ENCODE results near the gene TMTC4.
"Not testable (repeated sequence)": the region's sequence is repeated elsewhere in the genome, so short reads cannot be mapped to it uniquely, and the experiment has no call there.

TMTC4 gene

GRCh38 chr13:100580045-100580444 is 94.5 kb downstream of the TMTC4 start:
- DNase-seq, result no peak

GRCh38 chr13:100577239-100577638 is 97.4 kb downstream of the TMTC4 start:
- not testable (repeated sequence) for DNase-seq

DNA sequence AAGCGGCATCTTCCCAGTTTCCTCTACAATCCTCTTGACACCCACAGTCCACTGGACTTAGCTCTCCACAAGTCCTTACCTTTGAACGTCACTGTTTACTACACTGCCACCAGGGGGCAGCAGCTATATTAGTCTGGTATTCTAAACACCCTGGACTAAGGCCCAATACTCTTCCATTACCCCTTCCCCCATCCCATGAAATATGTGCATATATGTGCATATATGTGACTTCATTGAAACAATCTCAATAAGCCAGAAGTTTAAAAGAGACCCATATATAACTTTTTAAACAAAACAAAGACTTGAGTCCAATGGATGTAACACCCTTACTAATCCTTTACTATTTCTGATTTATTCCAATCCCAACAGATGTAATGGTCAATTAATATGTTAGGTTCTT is 101.5 kb downstream of the TMTC4 start:
- DNase-seq, result peak; percentile 51

DNA sequence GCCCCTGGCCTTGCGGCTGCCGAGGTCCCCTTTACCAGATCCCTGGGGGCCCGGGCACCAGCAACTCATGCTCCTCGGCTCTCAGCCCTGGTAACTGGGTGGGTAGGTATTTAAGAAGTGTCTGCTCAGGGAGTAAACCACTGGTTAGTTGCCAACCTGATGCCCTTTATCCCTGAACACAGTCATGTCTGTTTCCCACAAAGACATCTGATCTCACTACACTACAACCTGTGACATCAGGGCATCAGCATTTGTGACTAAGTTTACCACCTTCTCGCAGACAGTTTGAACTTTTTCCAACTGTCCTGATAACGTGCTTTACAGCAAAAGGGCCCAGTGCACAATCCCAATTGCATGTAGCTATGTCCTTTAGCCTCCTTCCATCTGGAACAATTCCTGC is 108.1 kb downstream of the TMTC4 start:
- no peak for DNase-seq

- DNase-seq, result no peak
These were observed 109.3 kb downstream of the TMTC4 start for GRCh38 chr13:100565286-100565685.

DNA sequence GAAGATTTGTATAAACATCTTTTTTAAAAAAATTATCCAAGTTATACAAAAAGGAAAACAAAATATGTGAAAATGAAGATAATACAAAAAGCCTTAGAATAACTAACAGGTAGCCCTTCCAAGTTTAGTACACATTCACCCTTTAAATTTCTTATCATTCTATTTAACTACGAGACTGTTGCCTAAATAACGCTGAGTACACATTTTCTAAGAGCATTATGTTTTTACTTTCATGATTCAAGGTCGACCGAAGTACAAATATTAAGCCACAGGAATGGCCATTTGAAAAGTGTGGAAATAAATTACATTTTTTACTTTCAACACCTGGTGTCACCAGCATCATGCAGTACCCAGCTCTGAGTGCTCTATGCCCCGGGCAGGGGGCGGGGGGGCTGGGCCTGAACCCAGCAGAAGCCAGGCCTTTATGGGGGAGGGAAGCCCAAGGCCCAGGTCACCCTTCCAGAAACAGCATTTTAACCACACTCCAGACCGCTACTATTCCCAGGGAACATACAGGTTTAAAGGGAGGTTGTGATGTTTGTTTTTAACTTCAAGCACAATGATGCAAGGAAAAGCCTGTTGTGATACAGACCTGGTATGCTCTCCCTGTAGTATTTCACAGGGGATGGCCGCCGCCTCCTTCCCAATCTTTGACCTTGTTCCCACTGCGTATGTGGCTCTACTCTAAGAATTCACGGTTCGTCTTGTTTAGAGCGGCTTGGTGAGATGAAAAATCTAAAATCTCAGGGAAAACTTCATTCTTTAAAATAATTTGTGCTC is 110.0 kb downstream of the TMTC4 start:
- DNase-seq, result no peak

GRCh38 chr13:100563779-100564178 is 110.8 kb downstream of the TMTC4 start:
- DNase-seq, result no peak

- no peak for DNase-seq
These were observed 112.9 kb downstream of the TMTC4 start for GRCh38 chr13:100561599-100562204.

GRCh38 chr13:100561158-100561499 is 113.5 kb downstream of the TMTC4 start:
- DNase-seq, result no peak

GRCh38 chr13:100560498-100561157 is 114.0 kb downstream of the TMTC4 start:
- no peak for DNase-seq

DNA sequence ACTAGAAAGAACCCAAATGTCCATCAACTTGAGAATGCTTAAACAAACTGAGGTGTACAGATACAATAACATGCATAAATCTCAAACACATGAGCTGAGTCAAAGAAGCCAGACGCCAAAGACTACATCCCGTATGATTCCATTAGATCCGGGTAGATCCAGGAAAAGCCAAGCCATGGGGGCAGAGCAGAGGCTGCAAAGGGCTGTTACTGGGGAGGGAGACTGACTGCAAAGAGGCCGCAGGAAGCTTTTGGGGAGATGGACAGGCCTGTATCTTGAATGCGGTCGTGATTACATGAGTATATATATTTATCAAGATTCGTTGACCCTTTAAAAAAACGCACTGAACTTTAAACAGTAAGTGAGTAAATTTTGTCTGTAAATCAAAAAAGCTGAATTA is 114.7 kb downstream of the TMTC4 start:
- DNase-seq, result no peak
